Activated CD8-positive, alpha-beta memory T cell treated with anti-CD3 and anti-CD28 coated beads, Interleukin-2, amount 10 ng/mL, durations not matched to agents 7 days and 5 days (primary cell): Measurements from ENCODE around the gene PRSS48. TPM values are rescaled to one million over a fixed set of nuclear protein-coding genes. Genes with fewer than 3 reads are reported as not detected.

Experiments
- ATAC-seq: fragments of 150-1000 bp; cut with Tn5 transposase; one replicate; pipeline ENCODE4 v1.10.0; 2021; ENCODE audit warnings: moderate library complexity
- CTCF ChIA-PET: fragments of 350-600 bp; sonication (Branson Sonifier 250); formaldehyde crosslinking; loops from one replicate; lab custom pipeline; 2021; ENCODE audit warnings: antibody characterized with exemption; lab: Charles Lee
- DNase-seq: peaks from one replicate; pipeline ENCODE4 v3.0.0-alpha.2; 2020
- H3K27ac Mint-ChIP-seq: one replicate; pipeline ENCODE4 v1.8.0; 2021; ENCODE audit warnings: mild to moderate bottlenecking, mixed read lengths
- H3K27me3 Mint-ChIP-seq: one replicate; pipeline ENCODE4 v1.8.0; 2021; ENCODE audit warnings: mixed read lengths
- H3K36me3 Mint-ChIP-seq: one replicate; pipeline ENCODE4 v1.8.0; 2021; ENCODE audit warnings: mild to moderate bottlenecking, mixed read lengths
- H3K4me1 Mint-ChIP-seq: one replicate; pipeline ENCODE4 v1.8.0; 2021; ENCODE audit warnings: mixed read lengths
- H3K4me3 Mint-ChIP-seq: one replicate; pipeline ENCODE4 v1.8.0; 2021; ENCODE audit warnings: mild to moderate bottlenecking, moderate library complexity, mixed read lengths
- H3K9me3 Mint-ChIP-seq: one replicate; pipeline ENCODE4 v1.8.0; 2022; ENCODE audit warnings: low read depth, mixed read lengths
- total RNA-seq, 2 experiments: library from RNA; stranded (reverse); gene quantifications; one replicate each; pipeline ENCODE4 v1.2.3, GENCODE V29; 2021

The PRSS48 gene
- total RNA-seq, 2 experiments from 2014 or later = not detected

- no peaks in the 10 kb centered on the region for H3K36me3 Mint-ChIP-seq
- ATAC-seq = no peak
- DNase-seq = no peak
- H3K9me3 Mint-ChIP-seq = no peaks in the 10 kb centered on the region
- CTCF ChIA-PET = no interaction called here
- peaks cover 22% of the 10 kb centered on the region for H3K27me3 Mint-ChIP-seq
- no peak overlapping the region for H3K27ac Mint-ChIP-seq
- H3K4me1 Mint-ChIP-seq = no peaks in the 10 kb centered on the region
- no peak overlapping the region for H3K4me3 Mint-ChIP-seq
These were observed 54.5 kb downstream of the PRSS48 start for GRCh38 chr4:151331276-151332042.

GRCh38 chr4:151339467-151339866 lies 62.5 kb downstream of the PRSS48 start:
- no peaks in the 10 kb centered on the region for H3K36me3 Mint-ChIP-seq
- ATAC-seq (no peak), DNase-seq (no peak)
- H3K9me3 Mint-ChIP-seq = no peaks in the 10 kb centered on the region
- H3K4me3 Mint-ChIP-seq = no peak overlapping the region
- CTCF ChIA-PET = no interaction called here
- H3K27me3 Mint-ChIP-seq = peaks cover 7% of the 10 kb centered on the region
- no peaks in the 10 kb centered on the region for H3K4me1 Mint-ChIP-seq
- no peak overlapping the region for H3K27ac Mint-ChIP-seq

GRCh38 chr4:151340751-151341385 lies 63.9 kb downstream of the PRSS48 start:
- DNase-seq = no peak
- Mint-ChIP-seq H3K27me3 (peaks cover 11% of the 10 kb centered on the region), H3K36me3 (no peaks in the 10 kb centered on the region), H3K27ac (no peak overlapping the region), H3K4me3 (no peak overlapping the region), H3K4me1 (no peaks in the 10 kb centered on the region), H3K9me3 (no peaks in the 10 kb centered on the region)
- CTCF ChIA-PET = no interaction called here
- ATAC-seq = no peak

Other genes with a start within 250 kb of the PRSS48 start
- gene RPS3A, start 177.5 kb upstream of the PRSS48 start, total RNA-seq = 1,000 to 10,000 TPM; 1,281 to 1,734 TPM
- gene SH3D19, start 48.4 kb downstream of the PRSS48 start, total RNA-seq = not detected
- not detected for gene FHIP1A, start 132.0 kb downstream of the PRSS48 start, total RNA-seq